Activated T-helper 1 cell treated with Interleukin-2 at 50 U/mL for 16 hours (primary cell): ENCODE measurements around the gene TTLL8.
"Not testable (repeated sequence)": the region's sequence is repeated elsewhere in the genome, so short reads cannot be mapped to it uniquely, and the experiment has no call there.

Source experiments
- DNase-seq: peaks from one replicate; pipeline ENCODE4 v3.0.0-alpha.2; 2020; ENCODE audit warnings: low read depth

TTLL8 gene

DNA sequence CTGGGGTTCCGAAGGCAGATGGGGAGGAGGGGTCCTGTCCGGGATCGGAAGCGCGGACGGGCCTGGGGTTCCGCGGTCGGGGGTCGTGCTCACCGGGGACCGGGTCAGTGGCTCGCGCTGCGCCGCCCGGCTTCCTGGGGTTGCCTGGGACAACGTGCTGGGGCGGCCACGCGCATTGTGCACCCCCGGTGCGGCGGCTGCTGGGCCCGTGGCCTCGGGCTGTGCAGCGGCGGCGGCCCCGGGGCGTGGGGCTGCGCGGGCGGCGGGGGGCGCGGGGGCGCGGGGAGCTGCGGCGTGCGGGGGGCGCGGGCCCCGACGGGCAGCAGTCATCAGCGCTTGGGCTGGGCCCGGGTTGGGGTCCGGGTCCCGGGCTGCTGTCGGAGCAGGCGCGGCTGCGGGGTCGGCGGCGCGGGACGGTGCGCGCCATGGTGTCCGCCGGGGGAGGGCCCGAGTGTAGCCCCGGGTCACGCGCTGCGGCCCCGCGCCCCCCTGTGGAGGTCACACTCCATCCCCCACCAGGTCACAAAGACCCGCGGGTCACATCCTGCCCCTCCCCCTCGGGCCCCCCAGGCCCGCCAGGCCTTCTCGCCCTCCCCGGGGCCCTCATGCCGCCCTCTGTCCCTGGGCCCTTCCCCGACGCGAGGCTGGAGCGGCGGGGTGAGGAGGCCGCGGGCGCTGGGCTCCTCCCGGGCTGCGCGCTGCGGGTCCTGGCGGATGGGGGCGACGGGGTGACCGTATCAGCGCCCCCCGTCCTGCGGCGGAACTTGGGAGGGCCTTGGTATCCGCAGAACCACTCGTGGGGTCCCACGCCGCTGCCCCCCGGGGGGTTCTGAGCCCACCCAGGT is at the start of gene TTLL8:
TSS of gene TTLL8 (minus strand) at position 238 of the 845 bp plus-strand sequence.
- no peak for DNase-seq

DNA sequence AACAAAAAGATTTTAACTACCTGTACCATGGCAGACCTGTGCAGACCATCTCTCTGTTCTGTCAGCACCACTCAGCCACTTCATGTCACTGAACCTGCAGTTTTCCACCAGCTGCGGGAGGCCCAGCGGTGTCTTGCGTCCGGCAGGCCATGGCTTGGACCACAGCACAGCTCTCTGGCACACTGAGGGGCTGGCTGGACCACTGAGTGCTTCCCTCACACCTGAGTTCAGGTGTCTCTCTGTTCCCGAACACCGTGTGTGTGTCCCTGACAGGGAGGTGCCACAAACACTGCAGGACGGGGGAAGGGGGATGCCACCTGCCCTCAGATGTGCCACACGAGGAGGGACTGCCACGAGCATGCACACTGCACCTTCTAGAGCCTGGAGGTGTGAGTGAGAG is 49.4 kb upstream of the TTLL8 start:
- no peak for DNase-seq

DNA sequence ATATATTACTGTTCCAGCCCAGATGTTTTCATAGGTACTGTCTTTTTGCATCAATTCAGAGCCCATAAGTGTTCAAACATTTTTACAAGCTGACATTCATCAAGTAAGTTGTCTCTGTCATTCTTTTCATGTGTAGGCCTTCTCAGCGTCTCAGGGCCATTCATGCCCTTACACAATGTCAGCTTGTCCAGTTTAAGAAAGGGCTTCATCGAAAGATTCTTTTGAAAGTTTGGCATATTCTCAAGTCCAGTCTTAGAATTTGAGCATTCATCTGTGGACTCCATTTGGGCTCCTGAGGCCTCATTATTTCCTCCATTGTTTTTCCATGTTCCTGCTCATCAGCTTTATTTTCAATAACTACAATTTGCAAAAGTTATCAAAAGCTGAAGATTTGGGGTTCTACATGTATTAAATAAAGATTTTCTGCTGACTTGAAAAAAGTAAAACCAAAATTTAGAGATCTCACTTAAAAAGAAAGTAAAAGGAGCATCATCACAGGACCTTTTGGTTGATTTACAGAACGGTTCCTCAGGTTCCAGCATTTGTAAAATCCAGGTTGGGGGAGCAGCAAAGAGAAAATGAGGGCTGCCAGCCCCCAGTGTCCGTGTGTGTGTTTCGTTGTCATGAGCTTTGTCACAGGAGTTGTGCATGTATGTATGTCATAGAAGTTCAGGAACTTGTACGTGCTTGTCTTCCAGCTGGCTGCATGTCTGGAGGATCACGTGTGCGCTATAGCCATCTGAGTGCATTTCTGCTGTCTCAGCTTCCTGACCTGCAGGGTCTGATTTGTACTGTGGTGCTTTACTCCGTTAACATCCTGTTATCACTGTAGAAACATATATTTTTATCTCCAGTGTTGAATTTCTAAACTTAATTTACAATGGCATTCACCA is 47.4 kb upstream of the TTLL8 start:
- DNase-seq, result no peak

DNA sequence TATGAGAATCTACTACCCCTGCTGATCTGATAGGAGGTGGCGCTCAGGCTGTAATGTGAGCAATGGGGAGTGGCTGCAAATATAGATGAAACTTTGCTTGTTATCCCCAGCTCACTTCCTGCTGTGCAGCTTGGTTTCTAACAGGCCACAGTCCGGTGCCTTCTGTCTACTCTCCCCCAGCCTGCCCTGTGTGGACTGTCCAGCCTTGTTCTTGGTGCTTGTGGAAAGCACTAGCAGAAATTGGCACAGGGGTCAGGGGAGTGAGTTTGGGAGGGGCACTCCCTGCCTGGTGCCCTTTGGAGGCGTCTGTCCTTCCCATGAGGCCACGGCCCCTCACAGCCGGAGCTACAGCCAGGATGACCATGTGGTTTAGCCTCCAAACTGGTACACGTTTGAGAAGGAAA is 46.0 kb upstream of the TTLL8 start:
- DNase-seq, result no peak

GRCh38 chr22:50102946-50103345 is 44.8 kb upstream of the TTLL8 start:
- DNase-seq, result no peak

DNA sequence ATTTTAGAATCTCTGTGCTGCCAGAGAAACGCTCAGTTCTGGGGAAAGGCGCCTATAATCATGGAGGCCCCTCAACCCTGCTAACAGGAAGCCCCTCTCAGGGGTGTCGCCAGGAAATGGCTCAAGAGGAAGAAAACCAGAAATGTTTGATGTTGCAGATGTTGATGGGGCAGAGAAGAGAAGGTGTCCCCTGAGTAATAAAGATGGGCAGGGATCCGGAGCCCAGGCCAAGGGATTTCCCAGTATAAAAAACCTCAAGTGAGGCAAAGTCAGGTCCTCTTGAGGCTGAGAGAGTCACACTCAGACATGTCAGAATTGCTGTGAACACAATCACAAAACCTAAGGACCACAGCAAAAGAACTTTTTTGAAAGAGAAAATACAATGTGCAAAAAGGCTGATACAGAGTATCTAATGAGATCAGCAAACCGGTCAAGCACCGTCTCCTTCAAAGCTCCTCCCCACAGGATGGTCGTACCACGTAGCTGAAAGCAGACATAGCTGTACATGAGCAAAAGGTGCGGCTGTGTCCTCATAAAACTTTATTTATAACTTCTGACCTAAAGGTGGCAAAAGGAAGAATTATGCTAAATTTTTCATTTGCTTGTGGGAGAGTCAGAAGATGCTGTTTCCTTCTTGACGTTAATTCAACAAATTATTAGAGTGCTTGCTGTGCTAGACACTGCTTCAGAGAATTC is 43.9 kb upstream of the TTLL8 start:
- no peak for DNase-seq

DNA sequence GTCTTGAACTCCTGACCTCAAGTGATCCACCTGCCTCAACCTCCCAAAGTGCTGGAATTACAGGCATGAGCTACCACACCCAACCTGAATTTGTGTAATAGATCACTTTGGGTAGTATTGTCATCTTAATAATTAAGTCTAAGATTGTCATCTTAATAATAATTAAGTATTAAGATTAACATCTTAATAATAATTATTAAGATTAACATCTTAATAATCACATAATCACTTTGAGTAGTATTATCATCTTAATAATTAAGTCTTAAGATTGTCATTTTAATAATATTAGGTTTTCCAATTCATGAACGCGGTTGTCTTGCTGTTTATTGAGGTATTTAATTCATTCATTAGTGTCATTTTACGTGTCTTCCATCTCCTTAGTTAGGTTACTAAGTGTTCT is 40.0 kb upstream of the TTLL8 start:
- DNase-seq, result no peak

DNA sequence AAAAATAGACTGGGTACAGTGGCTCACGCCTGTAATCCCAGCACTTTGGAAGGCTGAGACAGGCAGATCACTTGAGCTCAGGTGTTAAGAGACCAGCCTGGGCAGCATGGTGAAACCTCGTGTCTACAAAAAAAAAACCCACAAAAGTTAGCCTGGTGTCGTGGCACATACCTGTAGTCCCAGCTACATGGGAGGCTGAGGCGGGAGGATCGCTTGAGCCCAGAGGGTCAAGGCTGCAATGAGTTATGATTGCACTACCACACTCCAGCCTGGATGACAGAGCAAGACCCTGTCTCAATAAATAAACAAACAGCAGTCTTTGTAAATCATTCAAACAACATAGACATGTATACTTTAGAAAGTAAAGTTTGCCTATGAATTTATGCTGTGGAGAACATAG is 34.2 kb upstream of the TTLL8 start:
- no peak for DNase-seq

DNA sequence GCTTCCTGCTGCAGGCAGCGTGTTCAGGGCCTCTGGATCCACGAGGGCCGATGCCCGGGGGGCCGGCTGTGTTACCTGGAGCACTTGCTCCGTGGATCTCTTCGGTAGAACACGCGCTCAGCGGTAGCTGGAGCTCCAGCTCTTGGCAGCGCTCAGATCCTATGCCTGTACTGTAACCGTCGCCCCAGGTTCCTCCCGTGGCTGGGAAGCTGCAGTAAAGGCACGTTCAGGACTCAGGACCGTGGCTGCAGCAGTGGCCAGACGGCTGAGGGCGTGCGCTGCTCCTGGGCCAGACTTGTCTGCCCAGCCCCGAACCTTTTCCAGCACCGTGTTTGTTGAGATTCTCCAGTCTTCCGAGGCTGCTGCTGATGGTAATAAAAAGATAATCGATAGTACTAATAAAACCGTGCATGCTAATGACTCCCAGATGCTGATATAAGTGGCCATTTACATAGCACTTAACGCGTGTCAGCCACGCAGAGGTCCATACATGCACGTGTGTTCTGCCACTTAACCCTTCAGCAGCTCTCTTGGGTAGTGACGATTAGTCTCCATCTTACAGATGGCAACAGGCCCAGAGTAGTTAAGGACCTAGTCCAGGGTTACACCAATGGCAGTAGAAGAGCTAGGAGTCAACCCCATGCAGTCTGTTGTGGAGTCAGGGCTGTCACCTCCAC is 33.1 kb upstream of the TTLL8 start:
- DNase-seq, result no peak

GRCh38 chr22:50090412-50090714 is 32.3 kb upstream of the TTLL8 start:
- no peak for DNase-seq

DNA sequence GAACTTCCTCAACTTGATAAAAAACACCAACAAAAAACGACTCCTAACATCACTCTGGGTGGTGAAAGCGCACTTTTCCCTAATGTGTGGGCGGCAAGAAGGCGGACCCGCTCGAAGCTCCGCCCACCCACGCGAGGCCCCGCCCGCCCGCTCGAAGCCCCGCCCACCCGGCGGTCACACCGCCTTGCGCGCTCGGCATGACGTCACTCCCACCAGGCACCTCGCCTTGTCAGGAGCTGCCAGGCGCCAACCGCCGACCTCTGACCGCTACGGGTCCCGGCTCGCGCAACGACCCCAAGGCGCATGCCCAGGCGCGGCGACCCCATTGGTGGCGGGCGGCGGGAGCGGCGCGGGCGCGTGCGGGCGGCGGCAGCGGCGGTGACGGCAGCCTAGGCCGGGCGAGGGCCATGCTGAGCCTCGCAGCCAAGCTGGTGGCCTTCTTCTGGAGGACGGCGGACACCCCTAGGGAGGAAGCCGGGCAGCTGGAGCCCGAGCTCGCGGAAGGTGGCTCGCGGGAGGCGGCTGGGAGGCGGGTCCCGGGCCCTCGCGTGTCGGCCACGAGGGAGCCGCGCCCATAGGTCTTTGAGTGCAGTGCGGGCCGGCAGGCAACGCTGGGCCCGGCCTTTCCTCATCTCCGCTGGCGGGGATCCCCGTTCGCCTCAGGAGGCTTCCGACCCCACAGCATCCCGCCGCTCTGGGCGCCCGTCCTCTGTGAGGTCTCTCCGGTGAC is 31.7 kb upstream of the TTLL8 start, which contains the start of gene MOV10L1:
TSS of gene MOV10L1 (plus strand) at position 325 of the 730 bp plus-strand sequence. CDS start at position 408, 83 bp downstream.
- no peak for DNase-seq

DNA sequence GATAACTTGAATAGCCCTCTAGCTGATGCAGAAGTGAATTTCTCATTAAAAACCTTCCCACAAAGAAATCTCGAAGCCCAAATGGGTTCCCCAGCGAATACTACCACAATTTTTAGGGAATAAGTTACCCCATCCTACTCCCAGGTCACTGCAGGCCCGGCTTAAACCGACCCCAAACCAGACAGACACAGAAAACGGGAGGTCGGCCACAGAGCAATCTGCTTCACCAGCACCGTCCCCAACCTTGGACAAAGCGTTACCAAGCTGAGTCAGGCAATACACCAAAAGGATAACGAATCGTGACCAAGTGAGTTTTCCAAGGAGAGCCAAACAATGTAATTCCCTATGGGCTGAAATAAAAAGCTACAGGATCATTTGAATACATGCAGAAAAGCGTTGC is 31.1 kb upstream of the TTLL8 start:
- no peak for DNase-seq

GRCh38 chr22:50088096-50088495 is 30.0 kb upstream of the TTLL8 start:
- no peak for DNase-seq

DNA sequence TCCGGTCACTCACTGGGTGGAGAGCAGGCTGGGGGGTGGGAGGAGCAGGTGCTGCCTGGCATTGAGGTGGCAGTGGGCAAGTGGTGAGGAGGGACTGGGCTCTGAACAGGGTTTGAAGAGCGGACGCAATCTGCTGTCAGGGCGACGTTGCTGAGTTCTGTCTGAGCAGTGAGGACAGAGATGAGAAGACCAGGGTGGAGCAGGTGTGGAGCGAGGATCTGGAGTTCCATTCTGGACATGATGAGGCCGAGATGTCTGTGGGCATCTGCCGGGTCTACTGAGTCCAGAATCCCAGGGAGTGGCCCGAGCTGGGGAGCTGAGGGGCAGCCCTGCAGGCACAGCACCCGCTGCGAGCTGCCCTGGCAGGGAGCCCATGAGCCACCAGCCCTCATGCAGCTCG is 29.5 kb upstream of the TTLL8 start:
- no peak for DNase-seq

GRCh38 chr22:50086975-50087374 is 28.9 kb upstream of the TTLL8 start:
- not testable (repeated sequence) for DNase-seq

DNA sequence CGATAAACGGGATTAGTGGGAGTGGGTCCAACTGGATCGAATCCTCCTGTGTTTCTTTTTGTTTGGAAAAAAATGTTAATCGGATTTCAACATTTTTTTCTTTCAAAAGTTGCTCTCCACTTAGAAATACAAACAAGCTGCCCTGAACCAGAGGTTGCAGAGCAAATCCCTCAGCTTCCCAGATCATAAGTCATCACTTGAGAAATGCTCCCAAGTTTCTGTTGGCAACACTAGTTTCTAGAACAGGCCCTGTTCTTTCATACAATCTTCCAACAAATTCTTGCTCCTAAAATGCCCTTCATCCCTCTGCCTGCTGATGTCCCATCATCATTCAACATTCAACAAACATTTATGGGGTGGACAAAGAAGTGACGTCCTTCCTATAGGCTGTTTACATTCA is 28.4 kb upstream of the TTLL8 start:
- no peak for DNase-seq

- DNase-seq, result no peak
Measured at GRCh38 chr22:50085211-50085972, 27.3 kb upstream of the TTLL8 start, which contains the start of gene MLC1. Gene MLC1 (minus strand): TSS chr22:50085426. CDS start chr22:50084902, 524 bp downstream.

GRCh38 chr22:50084614-50085021 is 26.5 kb upstream of the TTLL8 start:
- DNase-seq, result no peak

- DNase-seq, result no peak
Measured at GRCh38 chr22:50084080-50084477, 26.0 kb upstream of the TTLL8 start.

GRCh38 chr22:50083462-50084079 is 25.5 kb upstream of the TTLL8 start:
- DNase-seq, result no peak
